ENCODE data around the gene MLKL.
"Not testable (repeated sequence)": the region's sequence is repeated elsewhere in the genome, so short reads cannot be mapped to it uniquely, and the experiment has no call there.

The MLKL gene

GRCh38 chr16:74659041-74659440, 41.6 kb downstream of the MLKL start:
- Mint-ChIP-seq H3K9me3 (no peaks in the 10 kb centered on the region), H3K4me1 (ENCODE audit: low read depth) (peaks cover 63% of the 10 kb centered on the region), H3K27ac (peak overlapping the region; percentile 52), H3K36me3 (ENCODE audit: low read depth) (peaks cover 59% of the 10 kb centered on the region), H3K27me3 (ENCODE audit: low read depth) (no peaks in the 10 kb centered on the region), H3K4me3 (no peak overlapping the region)

GRCh38 chr16:74657870-74658642, 42.6 kb downstream of the MLKL start:
- H3K27ac Mint-ChIP-seq = peak overlapping the region; percentile 29
- peaks cover 55% of the 10 kb centered on the region for H3K4me1 Mint-ChIP-seq (ENCODE audit: low read depth)
- no peaks in the 10 kb centered on the region for H3K27me3 Mint-ChIP-seq (ENCODE audit: low read depth)
- no peaks in the 10 kb centered on the region for H3K9me3 Mint-ChIP-seq
- H3K4me3 Mint-ChIP-seq = no peak overlapping the region
- peaks cover 53% of the 10 kb centered on the region for H3K36me3 Mint-ChIP-seq (ENCODE audit: low read depth)

GRCh38 chr16:74654536-74655050, 46.1 kb downstream of the MLKL start:
- Mint-ChIP-seq H3K4me3 (no peak overlapping the region), H3K27ac (no peak overlapping the region), H3K9me3 (no peaks in the 10 kb centered on the region), H3K36me3 (ENCODE audit: low read depth) (peaks cover 47% of the 10 kb centered on the region), H3K4me1 (ENCODE audit: low read depth) (peaks cover 40% of the 10 kb centered on the region), H3K27me3 (ENCODE audit: low read depth) (no peaks in the 10 kb centered on the region)

DNA sequence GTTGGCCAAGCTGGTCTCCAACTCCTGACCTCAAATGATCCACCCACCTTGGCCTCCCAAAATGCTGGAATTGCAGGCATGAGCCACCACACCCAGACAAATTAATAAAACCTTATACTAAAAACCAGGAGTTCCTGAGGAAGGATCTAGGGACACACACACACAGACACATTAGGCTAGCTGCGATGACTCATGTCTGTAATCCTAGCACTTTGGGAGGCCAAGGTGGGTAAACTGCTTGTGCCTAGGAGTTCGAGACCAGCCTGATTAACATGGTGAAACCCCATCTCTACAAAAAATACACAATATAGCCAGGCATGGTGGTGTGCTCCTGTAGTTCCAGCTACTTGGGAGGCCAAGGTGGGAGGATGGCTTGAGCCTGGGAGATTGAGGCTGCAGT, 47.8 kb downstream of the MLKL start:
- H3K4me3 Mint-ChIP-seq; H3K9me3 Mint-ChIP-seq; H3K27me3 Mint-ChIP-seq (ENCODE audit: low read depth): not testable (repeated sequence)
- Mint-ChIP-seq H3K4me1 (ENCODE audit: low read depth) (peaks cover 26% of the 10 kb centered on the region), H3K36me3 (ENCODE audit: low read depth) (peaks cover 40% of the 10 kb centered on the region), H3K27ac (peak overlapping the region; percentile 67)

DNA sequence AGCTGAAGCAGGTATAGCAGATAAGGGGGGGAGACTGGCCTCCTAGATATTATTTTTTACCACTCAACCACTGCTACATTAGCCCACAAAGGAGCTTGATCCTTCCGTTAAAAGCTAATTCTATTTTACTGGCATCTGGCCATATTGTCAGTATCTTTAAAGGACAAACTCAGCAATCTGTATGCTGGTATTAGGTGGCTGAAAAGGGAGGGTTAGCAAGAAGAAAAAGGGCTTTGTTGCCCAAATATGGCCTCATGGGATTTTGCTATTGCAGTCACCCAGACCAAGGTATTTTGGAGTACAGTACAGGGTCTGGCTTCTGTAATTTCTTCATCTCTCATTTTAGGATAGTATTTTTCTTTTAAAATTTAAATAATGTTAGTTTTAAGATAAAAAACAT, 48.4 kb downstream of the MLKL start:
- no peak overlapping the region for H3K4me3 Mint-ChIP-seq
- H3K4me1 Mint-ChIP-seq (ENCODE audit: low read depth) = peaks cover 22% of the 10 kb centered on the region
- no peaks in the 10 kb centered on the region for H3K9me3 Mint-ChIP-seq
- H3K36me3 Mint-ChIP-seq (ENCODE audit: low read depth) = peaks cover 38% of the 10 kb centered on the region
- no peak overlapping the region for H3K27ac Mint-ChIP-seq
- no peaks in the 10 kb centered on the region for H3K27me3 Mint-ChIP-seq (ENCODE audit: low read depth)

DNA sequence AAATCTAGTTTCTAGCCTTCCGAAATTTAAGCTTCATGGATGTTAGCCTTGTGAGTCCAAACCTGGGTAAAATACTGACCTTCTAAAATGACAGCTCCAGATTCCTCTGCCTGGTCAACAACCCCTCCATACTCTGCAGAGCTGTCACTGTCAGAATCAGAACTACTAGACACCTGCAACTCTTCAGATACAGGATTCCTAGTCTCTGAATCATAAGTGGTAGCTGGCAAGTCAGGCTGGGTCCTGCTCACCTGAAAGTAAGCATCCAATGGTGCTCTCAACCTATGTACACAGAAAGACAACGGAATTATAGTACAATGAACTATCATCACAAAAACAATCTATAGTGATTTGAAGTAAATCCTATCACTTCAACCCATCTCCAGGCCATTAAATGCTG, 48.8 kb downstream of the MLKL start:
- no peaks in the 10 kb centered on the region for H3K9me3 Mint-ChIP-seq
- H3K27ac Mint-ChIP-seq = no peak overlapping the region
- no peaks in the 10 kb centered on the region for H3K27me3 Mint-ChIP-seq (ENCODE audit: low read depth)
- H3K36me3 Mint-ChIP-seq (ENCODE audit: low read depth) = peaks cover 37% of the 10 kb centered on the region
- no peak overlapping the region for H3K4me3 Mint-ChIP-seq
- H3K4me1 Mint-ChIP-seq (ENCODE audit: low read depth) = peaks cover 20% of the 10 kb centered on the region

DNA sequence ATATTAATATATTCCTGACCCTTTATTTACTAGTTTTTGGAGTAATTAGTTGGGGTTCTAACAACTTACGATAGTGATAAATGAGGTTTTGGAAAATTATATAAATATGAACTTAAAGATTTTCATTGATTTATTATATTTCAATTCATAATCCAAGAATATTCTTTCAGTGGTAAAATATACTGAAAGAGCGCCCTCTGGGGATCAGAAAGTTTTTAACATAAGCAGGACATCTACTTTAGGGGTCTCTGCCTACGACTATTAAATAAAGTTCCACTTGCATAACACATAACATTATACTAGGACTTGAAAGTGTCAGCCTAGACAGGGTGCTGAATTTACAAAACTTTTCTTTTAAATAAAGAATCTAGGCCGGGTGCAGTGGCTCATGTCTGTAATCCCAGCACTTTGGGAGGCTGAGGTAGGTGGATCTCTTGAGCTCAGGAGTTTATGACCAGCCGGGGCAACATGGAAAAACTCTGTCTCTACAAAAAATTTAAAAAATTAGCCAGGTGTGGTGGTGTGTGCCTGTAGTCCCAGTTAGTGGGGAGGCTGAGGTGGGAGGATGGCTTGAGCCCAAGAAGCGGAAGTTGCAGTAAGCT, 49.6 kb downstream of the MLKL start:
- Mint-ChIP-seq H3K27ac (no peak overlapping the region), H3K4me1 (ENCODE audit: low read depth) (peaks cover 18% of the 10 kb centered on the region), H3K4me3 (no peak overlapping the region), H3K27me3 (ENCODE audit: low read depth) (no peaks in the 10 kb centered on the region), H3K36me3 (ENCODE audit: low read depth) (peaks cover 35% of the 10 kb centered on the region), H3K9me3 (no peaks in the 10 kb centered on the region)

GRCh38 chr16:74649839-74650504, 50.7 kb downstream of the MLKL start:
- no peak overlapping the region for H3K27ac Mint-ChIP-seq
- H3K36me3 Mint-ChIP-seq (ENCODE audit: low read depth) = peaks cover 30% of the 10 kb centered on the region
- no peak overlapping the region for H3K4me3 Mint-ChIP-seq
- H3K9me3 Mint-ChIP-seq = no peaks in the 10 kb centered on the region
- H3K4me1 Mint-ChIP-seq (ENCODE audit: low read depth) = peaks cover 13% of the 10 kb centered on the region
- H3K27me3 Mint-ChIP-seq (ENCODE audit: low read depth) = no peaks in the 10 kb centered on the region

- H3K27ac Mint-ChIP-seq = no peak overlapping the region
- H3K27me3 Mint-ChIP-seq (ENCODE audit: low read depth) = no peaks in the 10 kb centered on the region
- H3K36me3 Mint-ChIP-seq (ENCODE audit: low read depth) = peaks cover 33% of the 10 kb centered on the region
- H3K9me3 Mint-ChIP-seq = no peaks in the 10 kb centered on the region
- no peak overlapping the region for H3K4me3 Mint-ChIP-seq
- no peaks in the 10 kb centered on the region for H3K4me1 Mint-ChIP-seq (ENCODE audit: low read depth)
Measured at GRCh38 chr16:74641969-74642368, 58.7 kb downstream of the MLKL start.

DNA sequence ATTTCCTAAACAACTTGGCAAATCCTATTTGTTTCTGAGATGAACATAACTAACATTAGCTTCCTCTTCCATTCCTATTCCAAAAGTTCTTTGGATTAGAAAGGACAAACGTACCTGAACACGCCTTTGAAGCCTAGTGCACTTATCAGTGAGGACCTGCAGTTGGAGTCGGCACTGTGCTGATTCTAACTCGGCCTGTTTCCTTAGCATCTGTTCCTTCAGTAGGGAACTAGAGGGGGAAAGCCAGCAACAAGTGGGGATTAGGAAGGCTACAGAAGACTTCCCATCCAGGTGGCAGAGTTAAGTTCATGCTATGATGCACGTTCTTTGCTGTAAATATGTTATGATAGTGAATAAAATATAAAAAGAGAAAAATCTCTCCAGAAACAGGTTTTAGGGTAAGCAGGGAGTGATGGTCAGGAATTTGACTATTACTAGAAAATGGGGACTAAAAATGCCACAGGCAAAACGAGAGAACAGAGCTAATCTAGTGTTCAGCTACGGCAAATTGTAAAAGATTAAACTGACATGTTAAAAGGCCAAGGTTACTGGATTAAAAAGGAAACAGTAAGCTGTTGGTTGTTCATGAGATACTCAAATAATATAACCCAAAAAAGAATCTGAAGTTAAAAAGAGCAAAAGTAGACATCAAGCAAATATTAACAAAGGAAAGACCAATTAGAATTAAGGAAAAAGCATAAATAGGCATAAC, 62.8 kb downstream of the MLKL start:
- Mint-ChIP-seq H3K27ac (peak overlapping the region; percentile 6), H3K27me3 (ENCODE audit: low read depth) (no peaks in the 10 kb centered on the region), H3K4me3 (no peak overlapping the region), H3K9me3 (no peaks in the 10 kb centered on the region), H3K36me3 (ENCODE audit: low read depth) (peaks cover 26% of the 10 kb centered on the region), H3K4me1 (ENCODE audit: low read depth) (no peaks in the 10 kb centered on the region)

GRCh38 chr16:74635303-74635702, 65.4 kb downstream of the MLKL start:
- Mint-ChIP-seq H3K9me3 (no peaks in the 10 kb centered on the region), H3K36me3 (ENCODE audit: low read depth) (peaks cover 36% of the 10 kb centered on the region), H3K4me1 (ENCODE audit: low read depth) (no peaks in the 10 kb centered on the region), H3K27me3 (ENCODE audit: low read depth) (no peaks in the 10 kb centered on the region), H3K4me3 (no peak overlapping the region), H3K27ac (no peak overlapping the region)

DNA sequence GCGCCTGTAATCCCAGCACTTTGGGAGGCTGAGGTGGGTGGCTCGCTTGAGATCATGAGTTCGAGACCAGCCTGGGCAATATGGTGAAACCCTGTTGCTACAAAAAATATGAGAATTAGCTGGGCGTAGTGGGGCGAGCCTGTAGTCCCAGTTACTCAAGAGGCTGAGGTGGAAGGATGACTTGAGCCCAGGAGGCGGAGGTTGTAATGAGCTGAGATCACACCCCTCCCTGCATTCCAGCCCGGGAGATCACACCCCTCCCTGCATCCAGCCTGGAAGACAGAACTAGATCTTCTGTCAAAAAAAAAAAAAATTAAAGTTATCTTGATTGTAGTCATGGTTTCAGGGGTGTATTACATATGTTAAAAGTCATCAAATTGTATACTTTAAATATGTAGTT, 67.0 kb downstream of the MLKL start:
- peaks cover 48% of the 10 kb centered on the region for H3K36me3 Mint-ChIP-seq (ENCODE audit: low read depth)
- no peaks in the 10 kb centered on the region for H3K27me3 Mint-ChIP-seq (ENCODE audit: low read depth)
- peaks cover 5% of the 10 kb centered on the region for H3K4me1 Mint-ChIP-seq (ENCODE audit: low read depth)
- no peaks in the 10 kb centered on the region for H3K9me3 Mint-ChIP-seq
- H3K4me3 Mint-ChIP-seq = no peak overlapping the region
- no peak overlapping the region for H3K27ac Mint-ChIP-seq

DNA sequence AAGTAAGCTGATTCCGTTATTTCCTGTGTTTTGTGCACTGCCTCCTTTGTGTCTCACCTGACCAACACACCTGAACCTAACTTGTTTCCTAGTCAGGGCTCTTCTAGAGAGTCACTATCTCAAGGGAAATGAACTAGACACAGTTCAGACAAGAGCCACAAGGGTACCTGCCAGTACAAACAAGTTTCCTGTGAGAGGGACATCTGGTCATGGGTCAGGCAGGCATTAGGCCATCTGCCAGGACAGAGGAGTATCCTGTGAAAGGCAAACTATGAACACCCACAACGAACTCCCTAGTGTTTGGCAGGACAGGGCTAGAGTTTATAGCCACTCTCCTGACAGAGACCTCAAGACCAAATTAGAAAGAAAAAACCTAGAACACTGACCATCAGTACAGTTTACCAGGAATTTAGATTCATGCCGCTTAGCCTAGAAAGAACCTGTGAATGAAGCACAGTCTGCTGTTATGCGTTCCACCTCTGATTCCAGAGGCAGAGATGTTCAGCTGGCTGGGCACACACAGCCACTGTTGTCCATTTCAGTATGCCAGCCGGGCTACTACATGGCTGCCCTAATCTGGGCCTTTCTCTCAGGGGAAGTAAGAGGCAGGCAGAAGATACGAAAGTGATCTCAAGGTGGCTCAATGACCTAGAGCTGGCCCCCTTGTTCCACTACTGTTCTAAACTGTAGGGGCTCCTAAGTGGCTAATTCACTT, 73.0 kb downstream of the MLKL start:
- Mint-ChIP-seq H3K4me3 (no peak overlapping the region), H3K9me3 (no peaks in the 10 kb centered on the region), H3K36me3 (ENCODE audit: low read depth) (peaks cover 73% of the 10 kb centered on the region), H3K27ac (peak overlapping the region; percentile 42), H3K4me1 (ENCODE audit: low read depth) (peaks cover 27% of the 10 kb centered on the region), H3K27me3 (ENCODE audit: low read depth) (no peaks in the 10 kb centered on the region)

Data from T-helper 1 cell treated with Interleukin-12 subunit alpha and Interleukin-12 subunit beta and Interleukin-4 antibody, amounts not matched to agents 30 μg/mL and 1 μg/mL, for 36 hours (primary cell).